ENCODE data around the gene RXRA. TPM values are rescaled to one million over a fixed set of nuclear protein-coding genes. Genes with fewer than 3 reads are reported as not detected.

The RXRA gene
- total and polyA plus RNA-seq, 10 of the 15 experiments (the other 5 are each of a cell fraction or from before 2014, with no cell fraction given) = 0.89 to 36.8 (median 11.1) TPM

- Histone ChIP-seq H3K4me2 (ENCODE audit: control insufficient read depth, insufficient read depth) (no peak overlapping the region), H3K79me2 (ENCODE audit: control insufficient read depth, insufficient read depth, low read length) (no peaks in the 10 kb centered on the region), H3K4me1 (ENCODE audit: control insufficient read depth, insufficient read depth, low read length) (no peaks in the 10 kb centered on the region), H3K36me3 (ENCODE audit: control insufficient read depth in 2 of 2, insufficient read depth in 2 of 2, low read length in 1 of 2) (no peaks in the 10 kb centered on the region), H3K9me3 (replicated peaks; ENCODE audit: control insufficient read depth, insufficient read depth, low read length) (no peaks in the 10 kb centered on the region), H2AFZ (ENCODE audit: control insufficient read depth, low read depth, low read length) (no peak overlapping the region), H4K20me1 (ENCODE audit: control insufficient read depth, insufficient read depth) (no peaks in the 10 kb centered on the region), H3K27me3 (replicated peaks in 1 of 2; ENCODE audit: control insufficient read depth in 2 of 2, insufficient read depth in 2 of 2, low read length in 1 of 2) (peaks cover 2 to 15% of the 10 kb centered on the region in 2 experiments), H3K9ac (ENCODE audit: control insufficient read depth, insufficient read depth, low read length) (no peak overlapping the region), H3K4me3 (no peak overlapping the region), H3K27ac (ENCODE audit: control insufficient read depth, insufficient read depth) (no peak overlapping the region)
- ChIA-PET POLR2A (no interaction called here), SMC1A (ENCODE audit: uncharacterized antibody, unreplicated experiment) (no interaction called here), RAD21 (ENCODE audit: unreplicated experiment) (no interaction called here), CTCF (no interaction called here)
- in situ Hi-C loops (cut with MboI) (no loop called here), intact Hi-C loops (cut with micrococcal nuclease; ENCODE audit: unreplicated experiment) (no loop called here)
- WGBS (ENCODE audit: insufficient coverage, insufficient replicate concordance, low lambda C conversion rate, missing lambda C conversion rate) = 76% methylated on average over 20 of the region's 20 CpGs
- no peak for TF ChIP-seq ZNF592 (IDR thresholded peaks at IDR 0.05)
- no peak for TF ChIP-seq FOXM1 (IDR thresholded peaks at IDR 0.05; ENCODE audit: low read depth, low read length)
- no peak for TF ChIP-seq CEBPZ (IDR thresholded peaks at IDR 0.05; ENCODE audit: low read depth, low read length)
- TF ChIP-seq KLF5 (IDR thresholded peaks at IDR 0.05; ENCODE audit: partially characterized antibody) = no peak
- TF ChIP-seq HDAC2 (IDR thresholded peaks at IDR 0.05) = no peak
- no peak for TF ChIP-seq SMAD5 (IDR thresholded peaks at IDR 0.05; ENCODE audit: low read depth)
- ATAC-seq (no peak), DNase-seq (ENCODE audit: low read depth, low spot score) (no peak), FAIRE-seq (no peak)
- no TSS peak for BruUV-seq (replicated peaks)
Observed at GRCh38 chr9:134323741-134324358, 2.4 kb upstream of the RXRA start.

Measured in GM12878 (cell line).